Medulla oblongata (tissue), 1 donor: Measurements from ENCODE around the gene THSD7B.

Experiments used
- DNase-seq: peaks from one replicate; pipeline ENCODE4 v3.0.0-alpha.2; 2015; ENCODE audit errors: extremely low spot score

THSD7B gene

DNA sequence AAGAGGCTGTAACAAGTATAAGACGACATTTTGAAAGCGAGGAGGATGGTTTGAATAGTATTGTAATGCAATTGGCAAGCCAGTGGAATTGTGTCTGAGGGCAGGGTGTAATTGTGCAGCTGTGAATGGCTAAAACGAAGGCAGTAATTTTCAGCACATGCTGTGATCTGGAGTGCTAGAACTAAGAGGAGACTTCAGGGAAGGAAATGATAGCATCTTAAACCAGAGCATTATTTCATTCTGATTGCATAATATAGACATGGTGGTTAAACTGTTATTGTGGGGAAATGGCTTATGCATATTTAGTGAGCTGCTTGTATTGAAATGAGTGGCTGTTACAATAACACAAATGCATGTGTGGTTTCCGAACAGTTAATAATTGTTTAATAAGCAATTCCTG lies 36.3 kb downstream of the THSD7B start:
- no peak for DNase-seq

DNA sequence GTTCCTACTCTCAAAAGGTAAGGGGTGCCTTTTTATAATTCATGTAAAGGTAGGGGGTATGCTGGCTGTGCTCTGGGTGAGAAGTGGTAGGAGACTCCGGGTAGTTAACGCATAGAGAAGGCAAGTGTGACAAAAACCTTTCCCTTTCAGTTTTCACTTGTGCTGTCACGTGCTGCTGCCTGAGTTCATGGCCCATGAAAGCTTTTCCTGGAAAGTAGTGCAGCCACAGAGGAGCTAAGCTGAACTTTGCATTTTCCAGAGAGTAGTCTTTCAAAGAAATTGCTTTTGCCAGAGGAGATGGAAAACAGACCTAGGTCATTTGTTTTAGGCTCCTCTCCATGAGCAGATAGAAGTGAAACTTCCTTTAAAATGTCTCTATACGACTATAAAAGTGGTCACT lies 44.7 kb downstream of the THSD7B start:
- no peak for DNase-seq

GRCh38 chr2:136818839-136819238 lies 53.5 kb downstream of the THSD7B start:
- DNase-seq: no peak

DNA sequence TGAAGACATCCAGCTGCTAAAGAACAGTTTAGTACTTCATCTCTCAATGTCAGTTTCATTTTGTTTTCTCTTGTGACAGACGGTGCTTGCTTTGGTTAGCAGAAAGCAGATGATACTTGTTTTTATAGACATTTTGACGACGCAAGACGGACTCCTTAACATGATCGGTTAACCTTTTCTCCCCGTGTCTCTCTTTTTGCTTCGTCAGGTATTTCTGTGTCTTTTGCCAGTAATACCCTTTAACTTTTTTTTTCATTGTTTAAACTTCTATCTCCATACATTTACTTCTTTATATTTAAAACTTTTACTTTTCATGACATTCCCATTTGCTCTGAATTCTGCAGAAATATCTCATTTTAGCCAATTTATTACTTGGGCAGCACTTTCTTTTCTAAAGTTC lies 57.9 kb downstream of the THSD7B start:
- DNase-seq: no peak

GRCh38 chr2:136828162-136828561 lies 62.8 kb downstream of the THSD7B start:
- DNase-seq: no peak

DNA sequence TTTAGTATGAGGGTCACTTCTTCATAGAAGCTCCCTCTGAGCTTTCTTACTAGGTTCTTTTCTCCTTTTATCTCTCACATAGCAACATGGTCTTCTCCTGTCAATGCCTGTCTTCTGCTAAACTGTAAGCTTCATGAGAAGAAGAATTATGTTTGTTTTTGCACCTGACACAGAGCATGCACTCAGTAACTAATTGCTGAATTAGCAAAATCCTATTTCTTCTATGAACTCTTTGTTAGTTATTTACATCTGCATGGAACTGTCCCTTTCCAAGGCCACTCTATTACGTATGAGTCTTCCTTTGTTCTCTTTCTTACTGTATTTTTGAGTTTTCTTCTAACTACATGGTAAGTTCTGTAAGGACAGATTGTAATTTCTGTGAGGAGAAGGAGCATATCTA lies 63.4 kb downstream of the THSD7B start:
- no peak for DNase-seq

DNA sequence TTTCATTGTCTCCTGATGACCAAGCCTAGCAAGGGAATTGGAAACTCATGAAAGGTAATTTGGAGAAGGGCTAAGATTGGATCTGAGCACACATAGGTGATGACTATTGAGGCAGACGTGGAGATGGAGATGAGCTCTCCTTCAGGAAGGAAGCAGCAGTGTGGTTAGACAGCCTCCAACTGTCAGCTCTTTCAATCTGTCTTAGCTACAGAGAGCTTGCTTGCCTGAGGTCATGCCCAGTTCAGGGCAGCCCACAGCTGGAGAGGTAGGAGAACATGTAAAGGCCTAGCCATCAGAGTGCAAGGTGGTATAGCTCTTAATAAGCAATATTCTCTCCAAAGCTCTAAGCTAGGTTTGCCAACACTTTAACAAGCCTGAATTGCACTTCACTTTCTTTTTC lies 79.2 kb downstream of the THSD7B start:
- DNase-seq: no peak

- no peak for DNase-seq
Measured at GRCh38 chr2:136858656-136859055, 93.3 kb downstream of the THSD7B start.

DNA sequence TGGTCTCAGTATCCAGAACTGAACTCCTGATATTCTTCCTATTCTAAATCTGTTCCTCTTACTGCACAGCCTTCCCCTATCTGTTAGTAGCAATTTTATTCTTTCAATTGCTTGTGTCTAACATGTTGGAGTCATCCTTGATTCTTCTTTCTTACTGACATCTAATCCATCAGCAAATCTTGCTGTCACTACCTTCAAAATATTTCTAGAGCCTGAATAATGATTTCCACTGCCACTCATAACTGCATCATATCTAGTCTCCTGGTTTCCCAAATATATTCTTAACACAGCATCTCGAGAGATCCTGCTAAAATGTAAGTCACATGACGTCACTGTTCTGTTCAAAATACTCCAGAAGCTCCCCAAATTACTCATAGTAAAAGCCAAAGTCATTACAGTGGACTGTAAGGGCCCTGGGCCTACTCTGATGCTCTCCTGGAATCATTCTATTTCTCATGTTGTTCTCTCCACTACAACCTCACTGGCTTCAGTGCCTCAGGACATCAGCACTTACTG lies 95.2 kb downstream of the THSD7B start:
- no peak for DNase-seq

DNA sequence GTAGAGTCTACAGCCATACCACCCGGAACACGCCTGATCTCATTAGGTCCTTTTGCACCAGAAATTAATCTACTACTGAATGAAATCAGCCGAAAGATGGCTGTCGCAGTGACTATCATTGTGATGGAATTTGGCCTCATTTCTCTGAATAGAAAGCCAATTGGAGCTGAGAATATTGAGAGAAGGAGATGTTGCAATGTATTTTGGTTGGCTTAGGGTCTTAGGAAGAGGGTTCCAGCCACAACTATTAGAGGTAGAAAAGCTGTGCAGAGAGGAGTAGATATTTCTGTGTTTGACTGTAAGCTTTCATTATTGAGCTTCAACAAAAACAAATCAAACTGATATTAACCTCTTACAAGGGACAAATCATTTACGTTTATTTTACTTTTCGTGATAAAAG lies 98.1 kb downstream of the THSD7B start:
- DNase-seq: no peak

DNA sequence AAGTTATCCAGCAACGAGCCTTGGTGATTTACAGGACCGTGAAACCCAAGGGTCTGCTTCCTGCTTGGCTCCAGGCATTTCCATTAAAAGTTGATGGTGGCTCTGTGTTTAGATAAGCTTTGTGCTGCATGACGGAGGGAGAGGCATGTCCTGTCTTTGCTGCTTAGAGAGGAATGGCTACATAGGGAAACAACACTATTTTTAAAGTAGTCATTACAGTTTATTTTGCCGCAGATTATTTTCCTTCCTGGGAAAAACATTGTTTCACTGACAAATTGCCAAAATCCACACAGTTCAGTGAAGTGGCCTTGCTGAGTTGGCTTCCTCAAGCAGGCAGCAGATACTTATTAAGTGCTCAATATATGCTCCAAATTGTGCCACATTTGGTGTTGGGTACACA lies 98.5 kb downstream of the THSD7B start:
- DNase-seq: peak; percentile 10

GRCh38 chr2:136871424-136871823 lies 106.1 kb downstream of the THSD7B start:
- DNase-seq: no peak

DNA sequence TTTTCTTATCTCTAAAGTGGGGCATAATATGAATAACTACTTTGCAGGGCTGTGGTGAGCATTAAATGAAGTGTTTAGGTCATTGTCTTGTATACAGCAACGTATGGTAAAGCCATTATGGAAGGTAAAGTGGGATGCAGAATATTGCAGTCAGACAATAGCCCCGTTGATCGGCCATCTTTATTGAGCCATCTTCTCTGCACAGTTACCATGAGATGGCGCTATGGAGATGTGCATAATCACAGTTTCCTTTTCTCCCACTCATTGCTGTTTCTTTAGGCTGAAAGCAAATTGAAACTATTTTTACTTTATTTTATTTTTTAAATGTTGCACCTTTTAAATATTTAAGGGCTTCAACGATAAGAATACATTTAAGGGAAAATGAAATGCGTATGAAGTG lies 108.9 kb downstream of the THSD7B start:
- peak; percentile 42 for DNase-seq

DNA sequence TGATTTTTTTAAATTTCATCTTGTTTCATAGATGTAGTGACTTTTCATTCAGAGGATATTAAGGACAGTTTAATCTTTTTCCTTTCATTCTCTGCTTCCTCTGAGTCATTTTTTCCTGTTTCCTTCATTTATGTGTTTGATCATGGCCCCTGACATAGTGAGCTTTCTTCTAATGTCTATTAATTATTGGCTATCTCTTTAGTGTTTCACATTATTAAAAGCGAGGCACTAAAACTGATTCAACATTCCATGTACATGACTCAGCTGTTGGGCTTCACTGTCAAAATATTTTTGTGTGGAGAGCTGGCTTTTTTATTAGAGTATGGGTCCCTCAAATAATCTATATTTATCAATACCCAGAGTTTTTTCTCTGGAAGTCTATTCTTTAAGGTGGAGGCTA lies 125.8 kb downstream of the THSD7B start:
- no peak for DNase-seq

DNA sequence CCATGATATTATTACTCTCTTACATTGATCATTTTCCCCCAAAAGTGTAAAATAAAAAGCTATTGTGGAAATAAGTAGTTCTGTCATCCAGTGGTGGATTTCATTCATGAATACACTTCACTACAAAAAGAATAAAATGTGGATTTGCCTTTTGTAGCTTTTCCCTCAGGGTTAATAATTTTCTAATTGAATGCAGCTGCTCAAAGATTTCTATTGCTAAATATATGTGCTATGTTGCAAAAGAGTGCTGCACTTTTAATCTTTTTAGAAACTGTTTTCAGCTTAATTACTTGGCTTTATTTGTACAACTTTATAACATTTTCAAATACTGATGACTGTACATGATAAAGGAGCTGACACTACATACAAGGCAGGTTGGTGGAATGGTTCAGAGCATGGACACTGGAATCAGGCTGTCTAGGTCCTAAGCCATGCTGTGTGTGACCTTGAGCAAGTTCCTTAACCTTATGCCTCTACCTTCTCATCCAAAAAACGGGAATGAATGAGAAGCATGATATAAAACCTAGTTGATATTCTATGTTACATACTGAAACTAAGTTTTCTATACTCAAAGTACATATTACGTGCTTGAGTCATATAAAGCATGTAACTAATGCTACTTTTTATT lies 128.8 kb downstream of the THSD7B start:
- DNase-seq: no peak

GRCh38 chr2:136901732-136902131 lies 136.4 kb downstream of the THSD7B start:
- no peak for DNase-seq

DNA sequence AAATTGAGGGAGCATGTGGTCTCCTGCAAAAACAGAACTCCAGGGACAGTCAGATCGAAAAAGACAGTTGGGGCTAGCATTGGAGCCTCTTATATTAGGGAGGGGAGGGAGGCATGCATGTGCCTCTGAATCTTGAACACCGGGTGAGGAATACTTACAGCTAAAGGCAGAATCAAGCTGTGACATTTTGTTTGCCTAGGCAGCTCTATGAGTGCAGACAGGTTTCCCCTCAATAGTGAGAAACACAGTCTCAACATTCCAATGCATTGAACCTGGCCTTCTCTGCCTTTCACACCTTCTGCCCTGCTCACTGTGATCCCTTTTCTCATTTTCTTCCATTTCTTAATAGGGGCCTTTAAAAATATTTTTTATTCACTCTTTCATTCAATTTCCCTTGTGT lies 140.4 kb downstream of the THSD7B start:
- DNase-seq: no peak

DNA sequence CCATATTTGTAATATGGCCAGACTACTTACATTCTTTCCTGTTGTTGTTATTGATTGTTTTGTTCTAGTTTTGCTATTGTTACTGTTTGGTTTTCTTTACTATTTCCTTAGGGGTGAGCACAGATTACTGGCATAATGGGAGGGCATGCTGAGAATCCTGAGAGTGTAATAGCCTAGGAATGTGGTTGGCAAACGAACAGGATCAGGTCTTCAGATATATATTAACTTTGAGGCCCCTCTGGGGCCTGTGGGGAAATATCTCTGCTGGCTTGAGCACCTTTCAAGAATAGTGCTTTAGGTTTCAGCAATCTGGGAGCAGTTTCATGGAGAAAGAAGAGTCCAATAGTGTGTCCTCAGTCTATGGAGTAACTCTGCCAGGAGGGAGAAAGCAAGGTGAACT lies 144.4 kb downstream of the THSD7B start:
- DNase-seq: no peak

DNA sequence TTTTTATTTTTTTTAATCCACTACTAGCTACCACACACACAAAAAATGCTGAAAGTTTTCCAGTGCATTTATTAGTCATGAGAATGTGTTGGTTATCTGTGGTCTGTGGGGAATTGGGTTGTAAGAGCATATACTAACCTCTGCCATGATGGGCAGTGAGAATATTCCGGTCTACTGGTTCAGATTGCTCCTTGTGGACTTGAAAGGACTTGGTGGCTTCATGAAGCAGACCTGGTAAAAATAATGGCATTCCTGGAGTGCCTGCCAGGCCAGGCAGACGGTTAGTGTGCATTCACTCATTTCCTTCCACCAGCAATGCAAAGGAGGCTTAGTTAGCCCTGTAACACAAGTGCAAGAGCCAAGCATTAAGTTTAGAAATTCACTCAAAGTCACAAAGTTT lies 150.8 kb downstream of the THSD7B start:
- no peak for DNase-seq

DNA sequence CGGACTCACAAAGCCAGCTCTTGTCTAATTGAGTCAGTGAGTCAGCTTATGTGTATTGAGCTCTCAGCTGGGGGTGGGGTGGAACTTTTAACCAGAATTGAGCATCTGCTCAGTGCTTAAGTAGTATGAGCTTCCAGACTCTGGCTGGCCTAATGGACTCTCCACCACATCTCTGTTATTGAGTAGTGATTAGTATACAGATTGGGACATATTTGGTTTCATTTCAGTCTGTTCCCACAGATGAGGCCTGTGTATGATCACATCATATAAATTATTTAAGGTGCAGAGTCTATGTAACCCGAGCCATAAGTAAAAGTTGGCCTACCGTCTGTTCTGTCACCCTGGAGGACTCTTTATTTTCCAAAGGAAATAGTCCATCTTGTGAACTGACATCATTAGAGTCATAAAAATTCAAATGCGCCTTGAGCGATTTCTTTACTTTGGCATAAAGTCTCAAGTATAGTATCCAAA lies 152.1 kb downstream of the THSD7B start:
- no peak for DNase-seq

GRCh38 chr2:136919682-136920081 lies 154.3 kb downstream of the THSD7B start:
- no peak for DNase-seq

DNA sequence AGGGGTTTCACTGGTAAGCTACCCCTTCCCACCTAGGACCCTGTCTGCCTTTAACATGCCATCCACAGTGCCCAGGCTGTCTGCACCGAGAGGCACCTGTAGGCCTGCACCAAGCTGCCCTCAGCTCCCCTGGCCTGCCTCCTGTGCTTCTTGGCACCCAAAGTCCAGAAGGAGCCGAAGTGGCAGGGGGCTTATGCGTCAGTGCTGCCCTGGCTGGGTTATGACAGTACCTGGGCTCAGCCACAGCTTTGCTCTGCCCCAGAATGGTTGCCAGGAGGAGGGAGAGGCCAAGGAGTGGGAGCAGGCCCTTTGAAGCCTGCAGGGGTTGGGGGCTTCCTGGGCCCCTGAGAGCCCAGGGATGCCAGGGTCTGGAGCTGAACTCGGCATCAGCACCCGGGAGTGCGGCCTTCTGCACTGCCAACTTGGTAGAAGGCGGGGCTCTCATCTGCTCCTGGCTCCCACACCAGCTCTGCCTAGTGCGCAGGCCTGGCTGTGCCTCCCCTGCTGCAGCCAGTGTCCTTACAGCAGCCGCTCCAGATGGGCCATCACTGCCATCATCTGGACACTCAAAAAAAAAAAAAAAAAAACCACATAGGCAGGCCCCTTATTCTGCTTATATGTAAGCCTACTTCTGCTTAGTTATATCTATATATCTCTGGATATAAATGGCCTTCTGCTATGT lies 155.4 kb downstream of the THSD7B start:
- DNase-seq: peak; percentile 18

- no peak for DNase-seq
Measured at GRCh38 chr2:136927156-136927555, 161.8 kb downstream of the THSD7B start.

- no peak for DNase-seq
Measured at GRCh38 chr2:136929531-136929930, 164.2 kb downstream of the THSD7B start.
